ENCODE data around the gene FBP1.

The FBP1 gene

DNA sequence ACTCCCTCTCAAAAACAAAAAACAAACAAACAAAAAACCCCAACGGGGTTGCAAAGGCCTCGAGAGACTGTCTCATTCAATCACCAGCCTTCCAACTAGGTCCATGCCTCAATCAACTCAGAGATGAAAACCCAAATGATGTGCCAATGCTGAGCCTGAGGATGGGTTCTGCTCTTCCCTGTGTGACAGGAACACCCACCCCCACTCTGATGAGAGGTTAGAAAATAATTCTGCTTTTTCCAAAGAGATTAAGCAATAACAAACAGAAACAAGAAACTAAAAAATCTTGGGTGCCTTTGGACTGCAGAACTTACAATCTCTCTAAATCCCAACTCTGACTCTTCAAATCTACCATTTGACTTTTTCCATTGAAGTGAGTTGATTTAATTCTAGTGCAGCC lies 25.5 kb upstream of the FBP1 start:
- H3K27me3 ChIP-seq (ENCODE audit: insufficient read depth, low read depth, severe bottlenecking), result no peaks in the 10 kb centered on the region
- no peaks in the 10 kb centered on the region for H3K9me3 ChIP-seq (ENCODE audit: severe bottlenecking)
- no peak overlapping the region for H3K27ac ChIP-seq
- DNase-seq, result no peak
- TF ChIP-seq, protein P1, sequence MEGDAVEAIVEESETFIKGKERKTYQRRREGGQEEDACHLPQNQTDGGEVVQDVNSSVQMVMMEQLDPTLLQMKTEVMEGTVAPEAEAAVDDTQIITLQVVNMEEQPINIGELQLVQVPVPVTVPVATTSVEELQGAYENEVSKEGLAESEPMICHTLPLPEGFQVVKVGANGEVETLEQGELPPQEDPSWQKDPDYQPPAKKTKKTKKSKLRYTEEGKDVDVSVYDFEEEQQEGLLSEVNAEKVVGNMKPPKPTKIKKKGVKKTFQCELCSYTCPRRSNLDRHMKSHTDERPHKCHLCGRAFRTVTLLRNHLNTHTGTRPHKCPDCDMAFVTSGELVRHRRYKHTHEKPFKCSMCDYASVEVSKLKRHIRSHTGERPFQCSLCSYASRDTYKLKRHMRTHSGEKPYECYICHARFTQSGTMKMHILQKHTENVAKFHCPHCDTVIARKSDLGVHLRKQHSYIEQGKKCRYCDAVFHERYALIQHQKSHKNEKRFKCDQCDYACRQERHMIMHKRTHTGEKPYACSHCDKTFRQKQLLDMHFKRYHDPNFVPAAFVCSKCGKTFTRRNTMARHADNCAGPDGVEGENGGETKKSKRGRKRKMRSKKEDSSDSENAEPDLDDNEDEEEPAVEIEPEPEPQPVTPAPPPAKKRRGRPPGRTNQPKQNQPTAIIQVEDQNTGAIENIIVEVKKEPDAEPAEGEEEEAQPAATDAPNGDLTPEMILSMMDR (IDR thresholded peaks at IDR 0.05; ENCODE audit: low read depth, low read length), result no peak
- no peak overlapping the region for H3K4me3 ChIP-seq (ENCODE audit: low read depth, low read length)
- no peaks in the 10 kb centered on the region for H3K36me3 ChIP-seq

DNA sequence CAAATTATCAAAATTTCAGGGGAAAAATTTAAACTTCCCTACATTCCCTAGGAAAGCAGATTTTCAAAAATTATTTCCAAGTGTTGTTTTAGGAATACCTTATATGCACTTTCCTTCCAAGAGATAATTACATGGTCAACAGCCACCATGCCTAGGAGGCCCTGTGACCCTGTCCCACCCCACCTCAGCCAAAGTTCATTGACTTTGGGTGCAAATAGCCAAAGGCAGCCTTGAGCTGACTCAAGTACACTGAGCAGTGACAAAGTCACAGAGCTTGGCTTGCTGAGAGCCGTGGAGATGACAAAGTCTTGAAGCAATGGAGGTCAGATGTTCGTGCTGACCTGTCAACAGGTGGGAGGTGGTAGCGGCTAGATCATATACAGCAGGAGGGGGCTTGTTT lies 24.3 kb upstream of the FBP1 start:
- Histone ChIP-seq H3K36me3 (no peaks in the 10 kb centered on the region), H3K27ac (no peak overlapping the region), H3K27me3 (ENCODE audit: insufficient read depth, low read depth, severe bottlenecking) (no peaks in the 10 kb centered on the region), H3K4me3 (ENCODE audit: low read depth, low read length) (no peak overlapping the region), H3K9me3 (ENCODE audit: severe bottlenecking) (no peaks in the 10 kb centered on the region)
- DNase-seq, result no peak
- TF ChIP-seq, protein P1 (IDR thresholded peaks at IDR 0.05; ENCODE audit: low read depth, low read length), result no peak

DNA sequence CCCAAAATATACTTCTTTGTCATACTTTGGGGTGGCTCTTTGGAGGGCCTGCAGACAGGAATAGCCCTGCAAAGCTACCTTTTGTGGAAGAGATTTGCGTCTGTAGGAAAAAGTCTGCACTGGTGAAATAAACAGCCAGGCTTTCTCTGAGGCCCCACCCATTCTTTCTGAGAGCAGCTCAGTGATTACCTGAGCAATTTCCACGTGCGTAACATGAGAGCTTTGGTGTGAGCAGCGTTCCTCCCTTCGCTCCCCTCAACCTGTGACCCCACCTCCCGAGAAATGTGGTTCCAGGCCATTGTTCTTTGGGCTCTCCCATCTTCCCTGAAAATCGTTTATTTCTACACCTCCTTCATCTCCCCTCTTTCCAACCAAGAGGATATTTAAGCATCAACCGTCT lies 23.8 kb upstream of the FBP1 start:
- no peak for DNase-seq
- H3K27me3 ChIP-seq (ENCODE audit: insufficient read depth, low read depth, severe bottlenecking), result no peaks in the 10 kb centered on the region
- TF ChIP-seq, protein P1 (IDR thresholded peaks at IDR 0.05; ENCODE audit: low read depth, low read length), result no peak
- H3K9me3 ChIP-seq (ENCODE audit: severe bottlenecking), result no peaks in the 10 kb centered on the region
- no peaks in the 10 kb centered on the region for H3K36me3 ChIP-seq
- H3K27ac ChIP-seq, result no peak overlapping the region
- no peak overlapping the region for H3K4me3 ChIP-seq (ENCODE audit: low read depth, low read length)

DNA sequence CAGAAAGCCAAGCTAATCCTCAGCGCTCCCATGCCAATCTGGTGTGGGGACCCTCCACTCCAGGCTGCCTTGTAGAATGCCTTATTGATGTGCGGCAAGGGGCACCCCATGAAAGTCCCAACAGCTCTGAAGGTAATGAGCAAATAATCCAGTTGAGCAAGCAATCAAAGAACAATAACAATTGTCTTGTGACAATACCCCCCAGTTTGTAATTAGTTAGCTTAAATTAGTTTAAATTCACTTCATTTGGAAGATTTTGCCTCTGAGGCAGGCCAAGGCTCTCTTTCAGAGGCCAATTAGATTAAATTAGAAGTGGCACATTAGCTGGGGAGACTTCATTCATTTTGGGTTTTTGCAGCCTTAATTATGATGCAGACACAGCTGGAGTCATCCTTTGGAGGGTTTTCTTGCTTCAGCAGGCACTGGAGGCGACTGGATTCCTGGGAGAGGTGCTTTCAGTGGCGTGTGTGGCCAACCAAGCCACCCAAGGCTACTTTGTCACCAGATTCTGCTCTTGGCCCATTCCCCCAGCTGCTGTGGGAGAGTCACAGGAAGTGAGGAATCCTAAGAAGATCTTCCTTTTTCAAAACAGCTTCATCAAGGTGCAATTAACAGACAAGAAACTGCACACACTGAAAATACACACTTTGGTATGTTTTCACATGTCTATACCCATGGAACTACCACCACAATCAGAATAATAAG lies 17.9 kb upstream of the FBP1 start:
- Histone ChIP-seq H3K27me3 (ENCODE audit: insufficient read depth, low read depth, severe bottlenecking) (no peaks in the 10 kb centered on the region), H3K4me3 (ENCODE audit: low read depth, low read length) (no peak overlapping the region), H3K9me3 (ENCODE audit: severe bottlenecking) (no peaks in the 10 kb centered on the region), H3K36me3 (no peaks in the 10 kb centered on the region), H3K27ac (no peak overlapping the region)
- no peak for DNase-seq
- TF ChIP-seq, protein P1 (IDR thresholded peaks at IDR 0.05; ENCODE audit: low read depth, low read length), result no peak

DNA sequence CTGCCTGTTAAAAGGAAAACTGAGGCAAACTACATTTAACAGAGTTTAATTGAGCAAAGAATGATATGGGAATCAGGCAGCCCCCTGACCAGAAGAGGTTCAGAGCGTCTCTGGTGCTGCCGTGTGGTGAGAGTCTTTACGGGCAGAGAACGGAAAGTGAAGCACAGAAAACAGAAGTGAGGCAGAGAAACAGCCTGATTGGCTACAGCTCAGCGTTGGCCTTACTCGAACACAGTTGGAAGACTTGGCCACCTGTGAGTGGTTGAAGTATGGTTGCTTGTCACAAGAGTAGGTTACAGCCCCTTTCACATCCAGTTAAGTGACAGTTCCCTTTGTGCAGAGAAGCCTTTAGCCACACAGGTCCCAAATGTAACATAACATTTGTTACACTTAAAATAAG lies 16.9 kb upstream of the FBP1 start:
- Histone ChIP-seq H3K27ac (no peak overlapping the region), H3K4me3 (ENCODE audit: low read depth, low read length) (no peak overlapping the region), H3K36me3 (no peaks in the 10 kb centered on the region), H3K27me3 (ENCODE audit: insufficient read depth, low read depth, severe bottlenecking) (no peaks in the 10 kb centered on the region), H3K9me3 (ENCODE audit: severe bottlenecking) (no peaks in the 10 kb centered on the region)
- TF ChIP-seq, protein P1 (IDR thresholded peaks at IDR 0.05; ENCODE audit: low read depth, low read length), result no peak
- no peak for DNase-seq

DNA sequence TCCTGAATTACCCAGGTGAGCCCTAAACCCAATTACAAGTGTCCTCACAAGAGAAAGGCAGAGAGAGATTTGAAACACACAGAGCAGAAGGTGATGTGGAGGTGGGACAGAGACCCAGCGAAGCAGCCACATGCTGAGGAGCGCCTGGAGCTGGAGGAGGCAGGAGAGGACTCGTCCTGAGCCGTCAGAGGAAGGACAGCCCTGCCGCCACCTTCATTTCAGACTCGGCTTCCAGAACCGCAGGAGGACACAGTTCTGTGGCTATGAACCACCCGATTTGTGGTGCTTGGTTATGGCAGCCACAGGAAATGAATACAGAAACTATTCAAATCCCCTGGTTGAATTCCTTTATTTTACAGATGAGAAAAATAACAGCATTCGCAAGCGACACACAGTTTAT lies 16.4 kb upstream of the FBP1 start:
- no peak overlapping the region for H3K27ac ChIP-seq
- H3K4me3 ChIP-seq (ENCODE audit: low read depth, low read length), result no peak overlapping the region
- DNase-seq, result no peak
- no peaks in the 10 kb centered on the region for H3K36me3 ChIP-seq
- TF ChIP-seq, protein P1 (IDR thresholded peaks at IDR 0.05; ENCODE audit: low read depth, low read length), result no peak
- no peaks in the 10 kb centered on the region for H3K27me3 ChIP-seq (ENCODE audit: insufficient read depth, low read depth, severe bottlenecking)
- H3K9me3 ChIP-seq (ENCODE audit: severe bottlenecking), result no peaks in the 10 kb centered on the region

All from WERI-Rb-1 (cell line).